AG10803 (cell line): ENCODE measurements around the gene PPARA.
"Not testable (repeated sequence)": the region's sequence is repeated elsewhere in the genome, so short reads cannot be mapped to it uniquely, and the experiment has no call there.

Experiments used
- DNase-seq: peaks from one replicate; pipeline ENCODE4 v3.0.0; 2010; ENCODE audit warnings: low read depth
- H3K4me3 ChIP-seq: 2 replicates; pipeline ENCODE4 v1.5.1; 2011; ENCODE audit warnings: mild to moderate bottlenecking, low read length, control low read depth
- CTCF ChIP-seq: conservative IDR thresholded peaks from 2 replicates; pipeline ENCODE4 v1.5.1; 2011; ENCODE audit warnings: mild to moderate bottlenecking, low read length, control low read depth, inconsistent platforms

Gene PPARA

GRCh38 chr22:46136486-46137217, 13.7 kb upstream of the PPARA start:
- DNase-seq, result no peak
- no peak overlapping the region for H3K4me3 ChIP-seq
- no peak for TF ChIP-seq CTCF

- no peak for DNase-seq
- TF ChIP-seq CTCF, result no peak
- no peak overlapping the region for H3K4me3 ChIP-seq
These were observed 13.0 kb upstream of the PPARA start for GRCh38 chr22:46137218-46137766.

GRCh38 chr22:46138058-46138797, 12.1 kb upstream of the PPARA start:
- H3K4me3 ChIP-seq, result no peak overlapping the region
- no peak for TF ChIP-seq CTCF

GRCh38 chr22:46139417-46139816, 10.9 kb upstream of the PPARA start:
- not testable (repeated sequence) for H3K4me3 ChIP-seq, DNase-seq

More at GRCh38 chr22:46138058-46138797, 12.1 kb upstream of the PPARA start:
- DNase-seq, result no peak

- DNase-seq, result peak; percentile 38
- no peak overlapping the region for H3K4me3 ChIP-seq
- no peak for TF ChIP-seq CTCF
These were observed 10.4 kb upstream of the PPARA start for GRCh38 chr22:46139895-46140350.

GRCh38 chr22:46140989-46141928, 9.1 kb upstream of the PPARA start:
- no peak for DNase-seq
- H3K4me3 ChIP-seq, result no peak overlapping the region

More at GRCh38 chr22:46140989-46141928, 9.1 kb upstream of the PPARA start:
- no peak for TF ChIP-seq CTCF
